Gastrocnemius medialis (tissue), 4 donors: ENCODE data around the gene ATP9B.

Experiments
- POLR2A ChIP-seq, 2 donors: fragments of 450-650 bp; IDR thresholded peaks; one replicate each; pipeline ENCODE4 v1.6.1; 2017; ENCODE audit warnings: antibody characterized with exemption in 2 of 2, mild to moderate bottlenecking in 2 of 2, moderate library complexity in 2 of 2
- TF ChIP-seq, protein P1 (sequence below), 5 experiments: fragments of 450-650 bp in 3 of 5; fragments of 200-600 bp in 2 of 5; sonication (generic) in 2 of 5; IDR thresholded peaks in 4 of 5; conservative IDR thresholded peaks in 1 of 5; 1 replicate in 4 of 5; 2 replicates in 1 of 5; pipeline ENCODE4 v1.5.1; 2016 to 2019; ENCODE audit warnings: antibody characterized with exemption in 5 of 5, mild to moderate bottlenecking in 3 of 5, moderate library complexity in 3 of 5

DNA sequence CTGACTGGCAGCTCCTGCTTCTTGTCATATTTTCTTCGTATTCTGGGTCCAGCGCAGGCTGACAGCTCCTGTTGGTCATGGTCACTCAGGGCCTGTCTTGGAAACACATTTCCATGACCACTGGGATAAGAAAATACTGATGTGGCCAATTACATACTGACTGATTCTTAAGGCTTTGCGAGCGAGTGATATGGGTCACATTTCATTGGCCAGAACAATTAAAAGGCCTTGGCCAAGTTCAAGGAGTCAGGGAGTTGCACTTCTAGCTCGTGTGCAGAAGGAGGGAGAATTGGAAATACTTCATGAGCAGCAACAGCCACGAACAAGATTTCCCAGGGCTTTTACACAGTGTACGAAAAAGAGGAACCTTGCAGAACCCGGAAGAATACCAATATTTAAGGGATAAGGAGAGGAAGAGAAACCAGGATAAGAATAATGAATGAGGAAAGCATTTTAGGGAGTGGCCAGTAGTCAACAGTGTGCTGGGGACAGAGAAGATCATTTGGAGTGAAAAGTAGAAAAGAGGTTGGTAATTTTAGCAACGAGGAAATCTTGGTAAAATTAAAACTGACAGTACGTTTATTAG is 149.5 kb downstream of the ATP9B start:
- TF ChIP-seq, protein P1, sequence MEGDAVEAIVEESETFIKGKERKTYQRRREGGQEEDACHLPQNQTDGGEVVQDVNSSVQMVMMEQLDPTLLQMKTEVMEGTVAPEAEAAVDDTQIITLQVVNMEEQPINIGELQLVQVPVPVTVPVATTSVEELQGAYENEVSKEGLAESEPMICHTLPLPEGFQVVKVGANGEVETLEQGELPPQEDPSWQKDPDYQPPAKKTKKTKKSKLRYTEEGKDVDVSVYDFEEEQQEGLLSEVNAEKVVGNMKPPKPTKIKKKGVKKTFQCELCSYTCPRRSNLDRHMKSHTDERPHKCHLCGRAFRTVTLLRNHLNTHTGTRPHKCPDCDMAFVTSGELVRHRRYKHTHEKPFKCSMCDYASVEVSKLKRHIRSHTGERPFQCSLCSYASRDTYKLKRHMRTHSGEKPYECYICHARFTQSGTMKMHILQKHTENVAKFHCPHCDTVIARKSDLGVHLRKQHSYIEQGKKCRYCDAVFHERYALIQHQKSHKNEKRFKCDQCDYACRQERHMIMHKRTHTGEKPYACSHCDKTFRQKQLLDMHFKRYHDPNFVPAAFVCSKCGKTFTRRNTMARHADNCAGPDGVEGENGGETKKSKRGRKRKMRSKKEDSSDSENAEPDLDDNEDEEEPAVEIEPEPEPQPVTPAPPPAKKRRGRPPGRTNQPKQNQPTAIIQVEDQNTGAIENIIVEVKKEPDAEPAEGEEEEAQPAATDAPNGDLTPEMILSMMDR (IDR thresholded peaks at IDR 0.05 in 4 of 5, conservative IDR thresholded peaks at IDR 0.05 in 1 of 5) = no peak
- TF ChIP-seq POLR2A (IDR thresholded peaks at IDR 0.05) = no peak
